Pulmonary artery endothelial cell (primary cell): ENCODE results near the gene IMPA2. TPM values are rescaled to one million over a fixed set of nuclear protein-coding genes. Genes with fewer than 3 reads are reported as not detected.

Experiments
- DNase-seq: peaks from one replicate; pipeline ENCODE4 v3.0.0-alpha.2; 2011; ENCODE audit warnings: low read depth, low spot score
- total RNA-seq: library from RNA; depleted of rRNA; stranded (reverse); fragments of >200 nt; gene quantifications from 2 replicates; pipeline ENCODE4 v1.2.3, GENCODE V29; 2014

Gene IMPA2
- total RNA-seq, 1 donor from 2014 or later = 6.7 TPM

DNA sequence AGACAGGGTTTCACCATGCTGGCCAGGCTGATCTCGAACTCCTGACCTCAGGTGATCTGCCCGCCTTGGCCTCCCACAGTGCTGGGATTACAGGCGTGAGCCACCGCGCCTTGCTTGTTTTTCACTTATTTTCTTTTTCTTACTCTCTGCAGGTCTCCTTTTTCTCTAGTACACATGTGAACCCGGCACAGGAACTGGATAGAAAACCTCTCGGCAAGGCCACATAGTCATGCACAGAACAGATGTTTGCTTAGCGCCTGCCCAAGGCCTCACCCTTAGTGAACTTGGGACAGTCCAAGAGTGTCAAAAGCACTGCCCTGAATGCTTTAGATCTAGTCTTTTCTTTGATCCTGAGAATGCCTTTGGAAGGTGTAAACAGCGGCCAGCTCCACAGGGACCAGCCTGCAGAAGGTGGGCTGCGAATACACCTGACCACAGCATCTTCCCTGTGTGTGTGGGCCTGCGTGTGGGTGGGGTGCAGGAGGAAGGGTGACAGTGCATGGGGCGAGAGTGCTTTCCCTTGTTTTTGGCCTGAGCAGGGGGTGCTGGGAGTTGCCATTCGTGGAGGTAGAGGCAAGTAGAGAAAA, 27.0 kb downstream of the IMPA2 start:
- no peak for DNase-seq

DNA sequence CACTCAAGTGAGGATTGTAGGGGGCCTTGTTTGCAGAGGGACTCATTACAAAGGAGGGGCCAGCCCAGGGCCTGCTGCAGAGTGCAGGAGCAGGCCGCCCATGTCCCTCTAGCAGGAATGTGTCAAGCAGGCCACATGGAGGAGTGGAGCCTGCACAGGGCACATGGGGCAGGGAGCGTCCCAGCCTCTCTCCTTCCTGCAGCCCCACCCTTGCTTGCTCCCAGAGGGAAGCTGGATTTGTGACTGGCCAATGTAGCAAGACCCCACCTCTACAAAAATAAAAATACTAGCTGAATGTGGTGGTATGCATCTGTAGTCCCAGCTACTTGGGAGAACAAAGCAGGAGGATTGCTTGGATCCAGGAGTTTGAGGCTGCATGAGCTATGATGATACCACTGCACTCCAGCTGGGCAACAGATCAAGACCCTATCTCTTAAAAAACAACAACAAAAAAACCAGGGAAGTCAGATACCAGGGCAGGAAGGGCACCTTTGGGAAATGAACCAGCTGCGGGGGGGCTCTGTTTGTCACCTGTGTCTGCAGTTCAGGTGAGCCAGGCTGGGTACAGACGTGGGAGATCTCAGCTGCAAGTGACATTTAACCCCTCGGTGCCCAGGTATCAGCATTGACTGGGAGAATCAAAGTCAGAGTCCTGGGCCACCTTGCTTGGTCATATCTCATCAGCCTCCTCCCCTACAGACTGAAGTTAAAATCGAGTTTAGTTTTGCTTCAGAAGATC, 27.7 kb downstream of the IMPA2 start:
- DNase-seq = no peak

DNA sequence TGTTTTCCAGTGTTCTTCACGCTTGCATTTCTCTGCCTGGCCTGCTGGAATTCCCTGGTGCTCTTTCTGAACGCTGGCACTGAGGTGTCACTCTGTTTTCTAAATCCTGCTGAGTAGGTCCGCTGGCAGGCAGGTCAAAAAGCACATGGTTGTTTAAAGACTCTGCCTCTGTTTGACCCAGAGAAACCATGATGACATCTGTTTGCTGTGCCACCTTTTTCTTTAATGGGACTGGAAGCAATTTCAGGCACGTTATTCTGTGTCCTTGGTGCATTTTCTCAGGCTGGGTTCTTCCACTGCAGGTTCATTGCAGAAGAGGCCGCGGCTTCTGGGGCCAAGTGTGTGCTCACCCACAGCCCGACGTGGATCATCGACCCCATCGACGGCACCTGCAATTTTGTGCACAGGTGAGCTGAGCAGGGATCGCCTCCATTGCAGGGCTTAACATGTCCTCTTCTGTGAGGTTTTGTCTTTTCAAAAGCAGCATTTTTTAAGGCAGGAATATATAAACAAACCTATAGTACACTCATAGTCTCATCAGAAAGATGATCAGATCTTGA, 28.4 kb downstream of the IMPA2 start:
- no peak for DNase-seq

DNA sequence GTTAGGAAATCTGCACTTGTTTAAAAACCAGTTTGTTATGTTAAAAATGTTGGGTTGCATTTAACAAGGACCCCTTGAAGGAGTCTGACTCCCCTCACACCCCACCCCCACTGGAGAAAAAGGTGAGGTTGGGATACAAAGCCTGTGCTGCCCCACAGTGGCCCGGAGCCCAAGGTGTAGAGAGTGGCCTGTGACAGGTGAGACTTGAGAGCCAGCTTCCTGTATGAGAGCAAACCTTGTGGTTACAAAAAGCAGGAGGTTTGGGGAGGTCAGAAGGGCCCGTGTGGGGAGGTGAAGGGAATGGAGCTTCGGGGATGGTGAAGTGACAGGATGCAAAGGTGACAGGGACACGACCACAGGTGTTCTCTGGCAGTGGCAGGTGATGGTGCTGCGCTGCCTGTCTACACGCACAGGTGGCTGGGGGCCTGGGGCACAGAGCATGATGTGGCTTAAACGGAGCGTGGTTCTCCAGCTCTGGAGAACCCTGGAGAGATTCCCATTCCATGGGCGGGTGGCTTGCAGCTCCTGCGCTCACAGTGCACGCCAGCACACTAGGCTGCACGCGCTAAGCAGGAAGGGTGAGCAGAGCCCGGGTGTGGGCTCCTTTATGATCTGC, 29.0 kb downstream of the IMPA2 start:
- DNase-seq = no peak

DNA sequence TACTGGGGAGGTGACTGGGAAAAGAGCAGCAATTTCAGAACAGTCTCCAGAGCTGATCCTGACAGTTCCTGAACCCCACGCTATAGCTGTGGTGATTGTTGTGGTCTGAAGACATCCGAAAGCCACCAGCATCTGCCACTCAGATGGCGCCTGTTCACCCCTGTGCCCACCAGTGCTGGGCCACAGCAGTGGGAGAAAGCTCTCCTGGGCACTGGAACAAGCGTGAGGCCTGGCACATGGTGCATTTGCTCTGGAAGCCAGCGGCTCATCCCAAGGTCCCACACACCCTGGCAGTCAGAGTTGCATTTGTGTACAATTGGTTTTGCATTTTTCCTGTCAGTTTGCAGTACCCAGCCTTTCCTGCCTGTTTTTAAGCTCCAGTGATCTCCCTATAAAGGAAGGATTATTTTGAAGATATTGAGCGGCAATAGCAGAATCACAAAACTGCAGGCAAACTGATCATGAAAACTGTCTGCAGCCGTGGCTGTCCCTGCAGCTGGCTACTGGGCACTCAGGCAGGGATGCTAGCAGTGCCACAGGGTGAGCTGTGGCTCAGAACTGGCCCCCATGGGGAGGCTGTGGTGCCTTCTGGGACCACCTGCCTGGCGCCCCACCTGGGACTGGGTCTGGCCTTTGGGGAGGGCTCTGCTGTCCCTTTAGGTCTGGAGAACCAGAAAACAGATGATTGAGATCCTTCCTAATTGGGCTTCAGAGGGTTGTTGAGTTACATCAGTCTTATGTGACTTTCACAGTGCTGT, 30.1 kb downstream of the IMPA2 start:
- no peak for DNase-seq

DNA sequence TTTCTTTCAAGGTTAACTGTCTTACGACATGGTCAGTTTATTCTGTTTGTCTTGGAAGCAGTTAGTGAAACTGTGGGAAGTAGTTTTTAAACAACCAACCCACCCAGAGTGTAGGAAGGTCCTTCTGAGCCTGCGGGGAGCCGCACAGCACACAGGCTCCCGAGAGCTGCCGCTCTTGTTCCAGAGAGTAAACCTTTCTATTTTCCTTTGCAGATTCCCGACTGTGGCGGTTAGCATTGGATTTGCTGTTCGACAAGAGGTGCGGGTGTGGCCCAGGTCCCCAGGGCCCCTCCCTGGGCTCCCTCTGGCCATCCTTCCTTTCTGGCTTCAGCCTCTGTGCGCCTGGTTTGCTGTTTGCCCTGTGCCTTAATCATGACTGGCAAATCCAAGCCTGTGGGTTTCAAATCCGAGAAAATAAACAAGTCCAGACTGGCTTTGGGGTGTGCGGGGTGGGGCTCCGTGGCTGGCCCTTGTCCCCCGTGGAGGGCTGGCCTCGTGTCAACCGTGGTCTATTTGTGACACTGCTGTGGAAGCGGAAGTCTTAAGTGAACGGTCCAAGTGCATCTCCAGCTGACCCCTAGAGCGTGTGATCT, 30.7 kb downstream of the IMPA2 start:
- no peak for DNase-seq

DNA sequence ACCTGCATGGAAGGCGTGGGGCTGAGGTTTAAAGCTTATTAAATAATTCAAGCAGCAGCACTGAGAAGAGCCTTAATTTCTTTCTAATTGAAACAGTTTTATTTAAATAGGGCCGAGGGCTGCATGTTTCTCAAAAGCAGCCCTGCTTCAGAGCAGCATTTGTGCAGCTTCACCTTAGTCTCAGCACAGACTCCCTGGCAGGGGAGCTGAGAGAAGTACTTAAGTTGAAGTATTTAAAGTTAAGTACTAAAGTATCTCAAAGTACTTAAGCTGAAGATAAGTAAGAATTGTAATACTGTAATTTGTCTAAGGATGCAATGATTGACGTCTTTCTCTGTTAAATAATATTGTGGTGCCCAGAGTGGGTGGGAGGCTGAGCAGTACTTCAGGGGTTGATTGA, 31.4 kb downstream of the IMPA2 start:
- DNase-seq = no peak

DNA sequence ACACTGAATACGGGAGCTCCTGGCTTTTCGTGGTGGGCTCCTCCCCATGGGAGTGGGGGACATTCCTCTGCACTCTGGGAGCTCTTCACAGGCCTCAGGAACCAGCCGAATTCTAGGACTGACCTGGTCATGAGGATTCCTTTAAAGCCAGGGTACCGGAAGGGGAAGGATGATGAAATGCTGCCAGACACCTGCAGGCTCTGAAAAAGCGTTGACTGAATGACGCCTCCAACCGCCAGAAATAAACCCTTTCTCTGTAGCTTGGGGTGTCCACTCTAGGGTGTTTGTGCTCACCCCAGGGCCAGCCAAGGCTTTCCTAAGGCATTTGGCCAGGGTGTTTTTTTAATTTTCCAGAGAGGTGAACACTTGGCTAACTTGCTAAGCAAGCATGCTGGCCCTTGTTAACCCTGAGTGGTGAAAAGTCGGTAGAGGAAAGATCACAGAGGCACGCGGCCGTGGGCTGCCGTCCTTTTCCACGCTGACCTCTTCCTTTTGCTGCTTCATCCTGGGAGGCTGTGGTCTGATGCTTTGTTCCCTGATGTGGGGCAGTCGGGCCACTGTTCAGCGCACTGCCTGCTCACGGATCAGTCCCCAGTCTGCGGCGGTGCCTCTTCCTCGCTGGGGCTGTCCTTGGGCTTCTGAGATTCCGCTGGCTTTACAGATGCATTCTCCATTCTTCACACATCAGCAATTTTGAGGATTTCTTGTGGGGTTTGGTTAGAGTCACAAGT, 32.0 kb downstream of the IMPA2 start:
- DNase-seq = no peak

DNA sequence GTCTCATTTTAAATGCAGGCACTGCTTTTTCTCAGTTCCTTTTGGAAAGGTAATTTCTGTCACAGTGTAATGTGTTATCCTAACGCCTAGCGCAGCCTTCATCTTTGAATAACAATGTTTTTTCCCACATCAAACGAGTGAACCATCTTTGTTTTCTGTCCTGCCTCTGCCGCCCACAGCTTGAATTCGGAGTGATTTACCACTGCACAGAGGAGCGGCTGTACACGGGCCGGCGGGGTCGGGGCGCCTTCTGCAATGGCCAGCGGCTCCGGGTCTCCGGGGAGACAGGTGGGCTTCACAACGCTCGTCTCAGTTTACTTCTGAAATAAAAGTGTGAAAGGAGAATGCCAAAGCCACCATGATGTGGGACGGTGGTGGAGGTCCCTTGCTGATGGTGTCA, 32.8 kb downstream of the IMPA2 start:
- DNase-seq = no peak

DNA sequence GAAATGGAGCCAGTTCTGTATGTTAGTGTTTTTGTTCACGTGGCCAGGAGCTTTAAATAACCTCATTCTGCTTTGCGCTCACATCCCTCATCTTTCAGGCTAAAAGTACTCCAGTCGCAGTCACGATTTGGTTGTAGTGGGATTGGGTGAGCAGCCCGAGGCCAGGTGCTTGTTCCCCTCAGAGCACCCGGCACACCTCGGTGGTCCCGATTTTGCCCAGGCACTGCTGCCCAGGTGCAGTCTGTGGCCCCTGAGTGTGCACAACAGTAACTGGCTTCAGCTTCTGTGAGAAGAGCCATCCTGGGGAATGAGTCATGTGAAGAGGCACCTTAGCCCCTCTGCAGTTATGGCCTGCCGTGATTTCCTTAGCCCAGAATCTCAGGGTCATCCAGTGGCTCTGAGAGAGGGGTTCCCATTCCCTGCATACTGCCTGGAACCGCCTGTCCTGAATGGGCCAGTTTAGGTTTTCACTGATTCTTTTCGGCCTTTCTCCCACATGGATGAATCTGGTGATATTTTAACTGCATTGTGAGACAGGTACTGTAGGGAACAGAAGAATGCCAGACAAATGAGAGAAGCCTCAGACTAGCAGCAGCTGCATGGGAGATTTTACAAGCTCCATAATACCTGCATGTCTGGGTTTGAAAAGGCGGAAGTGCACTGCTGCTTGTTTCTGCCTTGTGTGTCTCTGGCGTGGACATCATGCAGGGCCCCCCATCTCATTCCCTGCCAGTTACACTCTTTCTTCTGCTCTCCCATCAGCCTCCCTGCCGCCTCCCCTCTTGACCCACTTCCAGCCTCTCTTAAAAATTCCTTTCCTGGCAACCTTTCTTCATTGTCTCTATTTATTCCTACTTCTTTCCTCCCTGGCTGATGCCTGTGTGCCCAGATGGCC, 33.5 kb downstream of the IMPA2 start:
- no peak for DNase-seq

DNA sequence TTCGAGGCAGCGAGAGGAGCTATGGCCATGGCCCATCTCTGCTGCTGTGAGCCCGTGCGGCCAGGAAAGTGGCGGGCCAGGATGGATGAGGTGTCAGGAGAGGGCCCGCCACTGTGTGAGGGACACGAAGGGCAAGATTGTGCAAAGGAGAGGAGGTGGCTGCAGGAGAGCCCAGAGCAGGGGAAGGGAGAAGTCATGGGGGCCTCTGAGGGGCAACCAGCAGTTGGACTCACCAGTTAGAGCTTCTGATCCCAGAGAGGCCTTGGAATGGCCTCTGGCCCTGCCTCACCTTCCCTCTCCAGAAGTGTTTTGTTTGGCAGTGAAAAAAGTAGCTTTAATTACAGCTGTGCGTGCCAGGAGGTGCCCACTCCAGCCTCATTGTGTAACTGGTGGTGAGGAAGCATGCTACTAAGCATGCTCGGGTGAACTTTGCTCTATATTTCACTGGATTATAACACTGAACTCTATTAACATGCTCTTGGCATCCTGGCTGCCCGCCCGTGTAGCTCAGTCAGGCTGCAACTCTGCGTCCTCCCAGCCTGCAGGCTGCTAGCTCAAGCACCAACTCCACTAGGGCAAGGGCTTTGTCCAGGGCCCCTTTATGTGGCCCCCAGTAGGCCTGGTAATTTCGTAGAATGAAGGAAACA, 34.2 kb downstream of the IMPA2 start:
- DNase-seq = no peak

DNA sequence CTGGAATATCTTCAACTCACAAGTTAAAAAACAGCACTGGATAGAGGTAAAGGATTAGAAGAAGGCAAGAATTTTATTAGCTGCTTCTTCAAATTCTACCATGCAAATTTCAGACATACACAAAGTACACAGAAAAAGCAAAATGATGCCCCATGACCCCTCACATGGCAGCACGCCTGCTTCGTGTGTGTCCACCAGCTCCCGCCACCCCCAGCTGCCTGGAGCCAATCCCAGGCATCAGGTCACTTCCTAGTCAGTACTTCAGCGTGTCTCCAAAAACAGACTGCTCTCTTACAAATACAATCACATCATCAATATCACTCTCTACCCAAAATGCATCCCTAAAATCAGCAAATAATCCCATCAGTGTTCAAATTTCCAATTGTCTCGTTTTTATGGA, 35.8 kb downstream of the IMPA2 start:
- no peak for DNase-seq

DNA sequence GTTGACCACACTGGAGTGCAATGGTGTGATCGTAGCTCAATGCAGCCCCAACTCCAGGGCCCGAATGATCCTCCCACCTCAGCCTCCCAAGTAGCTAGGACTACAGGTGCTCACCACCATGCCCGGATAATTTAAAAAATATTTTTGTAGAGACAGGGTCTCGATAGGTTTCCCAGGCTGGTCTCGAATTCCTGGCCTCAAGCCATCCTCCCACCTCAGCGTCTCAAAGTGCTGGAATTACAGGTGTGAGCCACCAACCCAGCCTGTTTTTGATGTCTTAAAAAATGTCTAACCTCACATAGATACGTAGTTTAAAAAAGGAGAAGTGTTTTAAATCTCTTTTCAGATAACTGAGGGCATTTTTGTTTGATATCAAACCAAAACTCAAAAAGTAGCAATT, 37.6 kb downstream of the IMPA2 start:
- DNase-seq = no peak

DNA sequence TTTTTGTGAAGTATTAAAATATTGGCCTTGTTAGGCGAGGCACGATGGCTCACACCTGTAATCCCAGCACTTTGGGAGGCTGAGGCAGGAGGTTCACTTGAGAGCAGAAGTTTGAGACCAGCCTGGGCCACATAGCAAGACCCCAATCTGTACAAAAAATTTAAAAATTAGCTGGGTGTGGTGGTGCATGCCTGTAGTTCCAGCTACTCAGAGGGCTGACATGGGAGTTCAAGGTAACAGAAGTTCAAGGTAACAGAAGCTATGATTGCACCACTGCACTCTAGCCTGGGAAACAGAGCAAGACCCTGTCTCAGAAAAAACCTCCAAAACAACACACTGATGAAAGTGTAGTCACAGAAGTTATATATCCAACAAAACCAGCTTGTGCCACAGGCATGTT, 39.8 kb downstream of the IMPA2 start:
- no peak for DNase-seq

DNA sequence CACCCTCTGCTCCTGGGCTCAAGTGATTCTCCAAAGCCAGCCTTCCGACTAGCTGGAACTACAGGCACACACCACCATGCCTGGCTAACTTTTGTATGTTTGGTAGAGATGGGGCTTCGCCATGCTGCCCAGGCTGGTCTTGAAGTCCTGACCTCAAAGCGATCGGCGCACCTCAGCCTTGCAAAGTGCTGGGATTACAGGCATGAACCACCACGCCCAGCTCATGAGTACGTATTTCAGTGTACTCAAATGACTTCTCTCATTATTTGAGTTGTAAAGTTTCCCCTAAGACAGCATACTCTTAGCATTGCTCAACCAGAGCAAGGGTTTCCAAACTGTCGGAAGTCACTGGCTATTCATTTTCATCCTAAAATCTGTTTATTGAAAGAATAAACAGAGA, 40.3 kb downstream of the IMPA2 start:
- no peak for DNase-seq

DNA sequence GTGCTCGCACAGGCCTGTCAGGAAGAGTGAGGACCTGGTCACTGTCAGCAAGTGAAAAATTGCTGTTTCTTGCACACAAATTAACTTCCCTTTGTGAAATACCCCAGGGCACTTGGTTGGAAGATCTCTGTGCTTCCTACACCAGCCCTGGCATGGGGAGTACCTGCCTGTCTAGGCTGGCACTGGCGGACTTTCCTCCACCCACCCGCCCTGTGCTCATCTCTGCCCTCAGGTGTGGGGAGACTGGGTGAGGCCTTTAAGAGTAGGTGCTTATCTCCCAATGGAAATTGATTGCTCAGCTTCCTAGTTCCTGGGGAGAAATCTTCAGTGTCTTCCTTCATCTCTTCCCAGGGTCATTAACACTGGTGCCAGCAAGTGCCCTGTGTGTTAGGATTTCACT, 42.1 kb downstream of the IMPA2 start:
- no peak for DNase-seq

DNA sequence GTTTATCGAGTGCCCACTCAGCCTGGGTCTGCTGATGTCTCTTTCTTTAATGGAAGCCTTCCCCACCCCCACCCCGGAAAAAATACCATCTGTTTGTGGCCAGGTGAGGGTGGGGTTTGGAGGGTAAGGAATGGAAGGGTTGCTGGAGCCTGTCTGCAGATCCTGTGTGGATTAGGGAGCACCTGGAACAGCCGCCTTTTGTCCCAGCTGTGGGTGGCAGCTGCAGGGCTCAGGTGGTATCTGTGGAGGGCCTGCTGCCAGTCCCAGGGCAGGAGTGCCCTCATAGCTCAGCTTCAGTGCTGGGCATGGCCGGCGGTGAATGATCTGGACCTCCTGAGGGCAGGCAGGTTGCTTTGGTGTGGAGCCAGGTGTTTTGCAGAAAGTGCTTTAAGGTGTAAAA, 45.3 kb downstream of the IMPA2 start:
- DNase-seq = no peak

DNA sequence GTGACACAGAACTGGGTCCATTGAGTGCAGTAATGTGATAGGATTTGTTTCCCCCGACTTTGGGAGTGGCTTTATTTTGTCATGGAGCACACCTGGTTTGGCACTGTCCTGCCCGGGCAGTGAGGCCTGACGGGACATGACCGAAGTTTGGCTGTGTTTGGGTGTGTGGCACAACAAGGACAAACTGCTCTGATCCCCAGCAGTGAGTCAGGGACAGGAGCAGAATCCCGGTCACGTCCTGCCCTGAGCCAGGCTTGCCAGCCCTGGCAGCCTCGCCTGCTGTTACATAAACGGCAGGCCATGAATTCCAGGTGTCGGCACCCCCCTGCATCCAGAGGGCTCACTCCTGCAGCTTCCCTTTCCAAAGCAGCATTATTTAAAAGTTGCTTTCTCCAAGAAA, 45.7 kb downstream of the IMPA2 start:
- no peak for DNase-seq

DNA sequence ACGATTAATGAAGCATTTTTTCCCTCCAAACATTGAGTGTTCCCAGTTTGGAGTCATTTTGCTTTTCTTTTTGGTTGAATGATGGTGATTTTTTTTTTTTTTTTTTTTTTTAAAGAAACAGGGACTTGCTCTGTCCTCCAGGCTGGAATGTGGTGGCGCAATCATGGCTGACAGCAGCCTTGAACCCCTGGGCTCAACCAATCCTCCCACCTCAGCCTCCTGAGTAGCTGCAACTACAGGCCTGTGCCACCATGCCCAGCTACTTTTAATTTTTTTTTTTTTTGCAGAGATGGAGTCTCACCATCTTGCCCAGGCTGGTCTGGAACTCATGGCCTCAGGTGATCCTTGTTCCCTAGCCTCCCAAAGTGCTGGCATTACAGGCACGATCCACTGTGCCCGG, 46.2 kb downstream of the IMPA2 start:
- no peak for DNase-seq
